Measurements from ENCODE around the gene USP40. TPM values are rescaled to one million over a fixed set of nuclear protein-coding genes. Genes with fewer than 3 reads are reported as not detected.

The USP40 gene
- polyA plus RNA-seq, 3 donors: 4.0 to 13.5 (median 5.1) TPM

GRCh38 chr2:233453916-233454315 is 112.7 kb downstream of the USP40 start:
- no peak overlapping the region for H3K4me3 Mint-ChIP-seq
- intact Hi-C loops (cut with micrococcal nuclease): no loop called here

GRCh38 chr2:233453111-233453915 is 113.3 kb downstream of the USP40 start:
- Histone ChIP-seq H3K9ac (ENCODE audit: insufficient read depth, low read length, poor library complexity, severe bottlenecking) (no peak overlapping the region), H4K20me1 (ENCODE audit: insufficient read depth, low read length) (peaks cover 17% of the 10 kb centered on the region), H3K4me3 (replicated peaks in 1 of 3; ENCODE audit: low read depth in 2 of 3, low read length in 3 of 3) (no peak overlapping the region), H3K79me2 (ENCODE audit: insufficient read depth, low read length) (no peaks in the 10 kb centered on the region), H3K4me2 (replicated peaks; ENCODE audit: extremely low read depth, low read length, poor library complexity, severe bottlenecking) (no peak overlapping the region), H2AFZ (ENCODE audit: insufficient read depth, low read depth, low read length, poor library complexity, severe bottlenecking) (no peak overlapping the region), H3K9me3 (replicated peaks in 1 of 2; ENCODE audit: control insufficient read depth in 1 of 2, insufficient read depth in 1 of 2, low read length in 2 of 2) (no peaks in the 10 kb centered on the region), H3K27me3 (ENCODE audit: control insufficient read depth in 2 of 2, insufficient read depth in 2 of 2, low read length in 2 of 2) (no peaks in the 10 kb centered on the region), H3K4me1 (ENCODE audit: control insufficient read depth in 1 of 2, insufficient read depth in 2 of 2, low read length in 2 of 2) (no peaks in the 10 kb centered on the region), H3K36me3 (replicated peaks in 1 of 2; ENCODE audit: control insufficient read depth in 1 of 2, insufficient read depth in 2 of 2, low read length in 2 of 2) (peaks cover 99 to 100% of the 10 kb centered on the region in 2 donors), H3K27ac (ENCODE audit: low read depth in 1 of 2, low read length in 2 of 2) (no peak overlapping the region)
- Mint-ChIP-seq H3K27ac (peak overlapping the region in 2 of 7 donors; percentile 15 to 56), H3K4me3 (no peak overlapping the region), H3K9me3 (peaks cover 0 to 1% (median 0%) of the 10 kb centered on the region in 7 donors), H3K4me1 (no peaks in the 10 kb centered on the region), H3K36me3 (peaks cover 96 to 100% of the 10 kb centered on the region in 2 donors), H3K27me3 (ENCODE audit: low read depth in 3 of 3) (peaks cover 0 to 2% (median 0%) of the 10 kb centered on the region in 3 donors)
- intact Hi-C loops (cut with micrococcal nuclease): no loop called here
- DNase-seq: no peak
- over 99% methylated on average over 7 of the region's 10 CpGs for WGBS (ENCODE audit: insufficient coverage)
- no peak for TF ChIP-seq CTCF (IDR thresholded peaks at IDR 0.05)

More at GRCh38 chr2:233453916-233454315, 112.7 kb downstream of the USP40 start:
- TF ChIP-seq CTCF (IDR thresholded peaks at IDR 0.05): no peak
- peaks cover 0 to 1% (median 0%) of the 10 kb centered on the region in 7 donors for H3K9me3 Mint-ChIP-seq
- H3K4me3 ChIP-seq (replicated peaks in 1 of 3; ENCODE audit: low read depth in 2 of 3, low read length in 3 of 3): no peak overlapping the region
- H3K27ac Mint-ChIP-seq: peak overlapping the region in 1 of 7 donors; percentile 15
- H3K4me1 Mint-ChIP-seq: no peaks in the 10 kb centered on the region
- no peak for DNase-seq
- WGBS (ENCODE audit: insufficient coverage): 97% methylated on average over 8 of the region's 8 CpGs
- H3K9me3 ChIP-seq (replicated peaks in 1 of 2; ENCODE audit: control insufficient read depth in 1 of 2, insufficient read depth in 1 of 2, low read length in 2 of 2): no peaks in the 10 kb centered on the region
- no peaks in the 10 kb centered on the region for H3K4me1 ChIP-seq (ENCODE audit: control insufficient read depth in 1 of 2, insufficient read depth in 2 of 2, low read length in 2 of 2)
- H3K36me3 Mint-ChIP-seq: peaks cover 95 to 100% of the 10 kb centered on the region in 2 donors
- no peak overlapping the region for H2AFZ ChIP-seq (ENCODE audit: insufficient read depth, low read depth, low read length, poor library complexity, severe bottlenecking)
- H3K27me3 ChIP-seq (ENCODE audit: control insufficient read depth in 2 of 2, insufficient read depth in 2 of 2, low read length in 2 of 2): no peaks in the 10 kb centered on the region
- H3K27ac ChIP-seq (ENCODE audit: low read depth in 1 of 2, low read length in 2 of 2): no peak overlapping the region
- H3K4me2 ChIP-seq (replicated peaks; ENCODE audit: extremely low read depth, low read length, poor library complexity, severe bottlenecking): no peak overlapping the region
- no peaks in the 10 kb centered on the region for H3K79me2 ChIP-seq (ENCODE audit: insufficient read depth, low read length)
- no peak overlapping the region for H3K9ac ChIP-seq (ENCODE audit: insufficient read depth, low read length, poor library complexity, severe bottlenecking)
- peaks cover 17% of the 10 kb centered on the region for H4K20me1 ChIP-seq (ENCODE audit: insufficient read depth, low read length)
- H3K27me3 Mint-ChIP-seq (ENCODE audit: low read depth in 3 of 3): peaks cover 0 to 2% (median 0%) of the 10 kb centered on the region in 3 donors
- H3K36me3 ChIP-seq (replicated peaks in 1 of 2; ENCODE audit: control insufficient read depth in 1 of 2, insufficient read depth in 2 of 2, low read length in 2 of 2): peaks cover 99 to 100% of the 10 kb centered on the region in 2 donors
